Measurements from ENCODE around the gene MYO7A.
A peak's percentile ranks its signal among the peaks of the same experiment; 100 is the strongest.

MYO7A gene

DNA sequence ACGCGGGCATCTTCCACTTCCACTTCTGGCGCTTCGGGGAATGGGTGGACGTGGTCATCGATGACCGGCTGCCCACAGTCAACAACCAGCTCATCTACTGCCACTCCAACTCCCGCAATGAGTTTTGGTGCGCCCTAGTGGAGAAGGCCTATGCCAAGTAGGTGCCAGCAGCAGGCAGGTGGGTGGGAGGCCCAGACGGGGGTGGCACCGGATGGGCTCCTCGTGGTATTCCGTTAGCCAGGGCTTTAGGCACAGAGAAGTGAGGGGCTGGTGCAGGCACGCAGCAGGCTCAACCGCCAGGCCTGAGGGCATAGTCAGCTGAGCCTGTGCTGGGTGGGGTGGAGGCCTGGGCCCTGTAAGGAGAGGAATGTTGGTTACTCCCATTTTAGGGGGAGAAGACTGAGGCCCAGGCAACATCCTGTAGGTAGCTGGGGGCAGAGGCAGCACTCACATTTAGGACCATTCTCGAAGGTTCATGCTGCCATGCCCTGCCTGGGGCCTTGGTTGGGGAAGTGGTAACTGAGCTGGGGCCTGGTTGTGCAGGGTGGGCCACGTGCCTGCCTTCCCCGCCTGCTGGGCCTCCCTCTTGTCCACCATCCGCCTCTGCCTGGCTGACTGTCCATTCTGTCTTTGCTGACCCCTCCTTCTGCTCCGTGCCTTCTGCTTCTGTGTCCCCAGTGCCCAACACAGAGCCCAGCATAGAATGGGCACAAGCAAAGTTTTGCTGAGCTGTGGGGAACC, 15.2 kb upstream of the MYO7A start:
- TF ChIP-seq, protein P1, sequence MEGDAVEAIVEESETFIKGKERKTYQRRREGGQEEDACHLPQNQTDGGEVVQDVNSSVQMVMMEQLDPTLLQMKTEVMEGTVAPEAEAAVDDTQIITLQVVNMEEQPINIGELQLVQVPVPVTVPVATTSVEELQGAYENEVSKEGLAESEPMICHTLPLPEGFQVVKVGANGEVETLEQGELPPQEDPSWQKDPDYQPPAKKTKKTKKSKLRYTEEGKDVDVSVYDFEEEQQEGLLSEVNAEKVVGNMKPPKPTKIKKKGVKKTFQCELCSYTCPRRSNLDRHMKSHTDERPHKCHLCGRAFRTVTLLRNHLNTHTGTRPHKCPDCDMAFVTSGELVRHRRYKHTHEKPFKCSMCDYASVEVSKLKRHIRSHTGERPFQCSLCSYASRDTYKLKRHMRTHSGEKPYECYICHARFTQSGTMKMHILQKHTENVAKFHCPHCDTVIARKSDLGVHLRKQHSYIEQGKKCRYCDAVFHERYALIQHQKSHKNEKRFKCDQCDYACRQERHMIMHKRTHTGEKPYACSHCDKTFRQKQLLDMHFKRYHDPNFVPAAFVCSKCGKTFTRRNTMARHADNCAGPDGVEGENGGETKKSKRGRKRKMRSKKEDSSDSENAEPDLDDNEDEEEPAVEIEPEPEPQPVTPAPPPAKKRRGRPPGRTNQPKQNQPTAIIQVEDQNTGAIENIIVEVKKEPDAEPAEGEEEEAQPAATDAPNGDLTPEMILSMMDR (IDR thresholded peaks at IDR 0.05; ENCODE audit: extremely low read depth, insufficient read depth, missing control alignments) = no peak
- in situ Hi-C loops (cut with MboI; ENCODE audit: low pct_unique_long_range_greater_than_20kb, low sequenced_read_pairs, unreplicated experiment) = no loop called here
- DNase-seq (ENCODE audit: low spot score) = no peak

DNA sequence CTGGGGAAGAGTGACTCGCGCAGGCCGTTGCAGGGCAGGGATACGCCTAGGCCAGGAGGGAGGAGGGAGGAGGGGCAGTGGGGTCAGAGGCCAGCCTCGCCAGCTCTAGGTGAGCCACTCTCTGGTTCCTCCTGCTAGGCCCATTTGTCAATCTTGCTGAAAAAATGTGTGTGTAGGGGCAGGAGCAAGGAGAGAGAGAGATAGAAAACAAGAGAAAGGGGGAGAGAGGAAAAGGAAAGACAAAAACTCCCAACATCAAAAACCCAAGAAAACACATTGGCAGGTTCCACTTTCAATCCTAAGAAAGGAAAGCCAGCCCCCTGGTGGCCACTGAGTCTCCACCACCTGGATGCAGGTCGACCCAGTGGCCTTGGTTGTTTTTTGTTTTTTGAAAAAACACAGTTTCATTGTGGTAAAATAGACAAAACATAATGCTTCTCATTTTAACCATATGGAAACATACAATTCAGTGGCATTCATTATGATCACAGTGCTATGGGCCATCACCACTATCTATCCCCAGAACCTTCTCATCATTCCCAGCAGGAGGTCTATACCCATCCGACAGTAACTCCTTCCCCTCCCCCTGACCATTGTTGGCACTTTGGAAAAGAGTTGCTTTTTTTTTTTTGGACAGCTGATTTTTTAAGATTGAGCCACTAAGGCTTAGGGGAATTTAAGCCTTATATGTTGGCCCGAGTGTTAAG, 14.5 kb upstream of the MYO7A start:
- DNase-seq (ENCODE audit: low spot score) = peak; percentile 63
- in situ Hi-C loops (cut with MboI; ENCODE audit: low pct_unique_long_range_greater_than_20kb, low sequenced_read_pairs, unreplicated experiment) = no loop called here
- TF ChIP-seq, protein P1 (IDR thresholded peaks at IDR 0.05; ENCODE audit: extremely low read depth, insufficient read depth, missing control alignments) = peak; percentile 33

DNA sequence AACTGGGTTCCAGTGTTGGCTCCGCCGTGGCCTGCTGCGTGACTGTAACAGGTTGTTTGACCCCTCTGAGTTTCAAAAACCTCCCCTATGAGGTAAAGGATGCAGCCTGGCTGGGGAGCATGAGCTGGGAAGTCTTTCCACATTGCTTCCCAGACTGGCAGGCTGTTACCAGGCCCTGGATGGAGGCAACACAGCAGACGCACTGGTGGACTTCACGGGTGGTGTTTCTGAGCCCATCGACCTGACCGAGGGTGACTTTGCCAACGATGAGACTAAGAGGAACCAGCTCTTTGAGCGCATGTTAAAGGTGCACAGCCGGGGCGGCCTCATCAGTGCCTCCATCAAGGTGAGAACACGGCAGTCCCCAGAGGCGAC, 14.0 kb upstream of the MYO7A start:
- DNase-seq (ENCODE audit: low spot score) = no peak
- in situ Hi-C loops (cut with MboI; ENCODE audit: low pct_unique_long_range_greater_than_20kb, low sequenced_read_pairs, unreplicated experiment) = no loop called here
- TF ChIP-seq, protein P1 (IDR thresholded peaks at IDR 0.05; ENCODE audit: extremely low read depth, insufficient read depth, missing control alignments) = no peak

DNA sequence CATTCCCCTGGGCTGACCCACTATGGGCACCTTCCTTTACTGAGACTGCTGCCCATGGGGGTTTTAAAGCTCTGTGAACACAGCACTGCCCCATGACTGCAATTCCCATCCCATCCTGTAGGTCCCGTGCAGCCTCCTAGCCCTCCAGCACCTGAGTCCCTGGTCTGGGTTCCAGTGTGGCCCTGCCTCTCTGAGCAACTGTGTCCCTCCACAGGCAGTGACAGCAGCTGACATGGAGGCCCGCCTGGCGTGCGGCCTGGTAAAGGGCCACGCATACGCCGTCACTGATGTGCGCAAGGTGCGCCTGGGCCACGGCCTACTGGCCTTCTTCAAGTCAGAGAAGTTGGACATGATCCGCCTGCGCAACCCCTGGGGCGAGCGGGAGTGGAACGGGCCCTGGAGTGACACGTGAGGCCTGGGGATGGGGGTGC, 12.8 kb upstream of the MYO7A start:
- DNase-seq (ENCODE audit: low spot score) = no peak
- TF ChIP-seq, protein P1 (IDR thresholded peaks at IDR 0.05; ENCODE audit: extremely low read depth, insufficient read depth, missing control alignments) = no peak
- in situ Hi-C loops (cut with MboI; ENCODE audit: low pct_unique_long_range_greater_than_20kb, low sequenced_read_pairs, unreplicated experiment) = no loop called here

DNA sequence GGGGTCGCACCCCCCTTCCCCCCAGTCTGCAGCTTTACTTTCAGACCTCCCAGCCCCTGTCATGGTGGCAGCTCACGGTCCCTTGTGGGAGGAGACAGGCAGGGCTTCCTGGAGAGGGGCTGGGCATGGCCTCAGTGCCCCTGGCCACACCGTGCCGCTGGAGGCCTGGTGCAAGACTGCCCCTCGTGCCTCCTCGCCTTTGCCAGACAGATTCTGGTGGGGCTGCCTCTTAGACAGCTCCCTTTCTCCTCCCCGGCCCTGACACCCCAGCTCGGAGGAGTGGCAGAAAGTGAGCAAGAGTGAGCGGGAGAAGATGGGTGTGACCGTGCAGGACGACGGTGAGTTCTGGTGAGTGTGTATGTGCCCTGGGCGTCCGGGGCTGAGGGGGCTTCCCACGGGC, 12.1 kb upstream of the MYO7A start:
- TF ChIP-seq, protein P1 (IDR thresholded peaks at IDR 0.05; ENCODE audit: extremely low read depth, insufficient read depth, missing control alignments) = no peak
- in situ Hi-C loops (cut with MboI; ENCODE audit: low pct_unique_long_range_greater_than_20kb, low sequenced_read_pairs, unreplicated experiment) = no loop called here
- DNase-seq (ENCODE audit: low spot score) = no peak

DNA sequence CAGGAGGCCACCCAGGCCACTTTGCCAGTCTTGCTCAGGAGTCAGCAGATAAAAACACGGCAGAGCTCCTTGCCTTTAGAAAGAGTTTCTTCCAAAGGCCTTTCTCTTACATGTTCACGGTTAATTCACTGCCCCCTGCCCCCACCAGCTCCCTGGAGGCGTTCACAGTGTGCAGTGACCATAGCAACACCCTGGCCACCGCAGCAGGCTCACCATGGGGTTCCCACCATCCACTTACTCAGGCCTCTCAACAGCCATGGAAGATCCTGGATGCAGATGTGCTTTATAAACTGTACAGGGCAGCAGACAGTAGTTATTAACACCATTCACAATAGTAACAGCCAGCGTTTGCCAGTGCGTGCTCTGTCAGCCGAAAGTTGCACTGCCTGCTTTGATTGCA, 10.6 kb upstream of the MYO7A start:
- TF ChIP-seq, protein P1 (IDR thresholded peaks at IDR 0.05; ENCODE audit: extremely low read depth, insufficient read depth, missing control alignments) = no peak
- in situ Hi-C loops (cut with MboI; ENCODE audit: low pct_unique_long_range_greater_than_20kb, low sequenced_read_pairs, unreplicated experiment) = no loop called here
- DNase-seq (ENCODE audit: low spot score) = no peak
